ENCODE measurements around the gene ZBTB12. TPM values are rescaled to one million over a fixed set of nuclear protein-coding genes. Genes with fewer than 3 reads are reported as not detected.

Gene ZBTB12
- total and polyA plus RNA-seq, 4 donors = 2.8 to 7.3 (median 5.2) TPM

- H3K9me3 ChIP-seq (ENCODE audit: control insufficient read depth in 4 of 4, insufficient read depth in 3 of 4, low read length in 3 of 4) = no peaks in the 10 kb centered on the region
- no peak overlapping the region for H3K4me3 ChIP-seq
- no peak overlapping the region for H3K27ac ChIP-seq (ENCODE audit: low read depth in 1 of 2, low read length in 1 of 2)
- TF ChIP-seq CTCF (IDR thresholded peaks at IDR 0.05; ENCODE audit: control extremely low read depth, extremely low read depth) = no peak
- peaks cover 5 to 81% (median 45%) of the 10 kb centered on the region in 4 donors for H3K36me3 ChIP-seq (ENCODE audit: control insufficient read depth in 4 of 4, insufficient read depth in 4 of 4, low read length in 4 of 4)
- no peaks in the 10 kb centered on the region for H3K27me3 ChIP-seq (ENCODE audit: control insufficient read depth in 3 of 3, insufficient read depth in 3 of 3, low read length in 2 of 3)
- DNase-seq = no peak
- WGBS, 2 donors = 94 to 97% methylated on average over 22 of the region's 22 CpGs
- ATAC-seq (ENCODE audit: insufficient read depth, low FRiP score) = no peak
- H3K4me1 ChIP-seq (ENCODE audit: control insufficient read depth in 5 of 5, insufficient read depth in 5 of 5, low read length in 5 of 5) = no peaks in the 10 kb centered on the region
- no peak overlapping the region for H3K9ac ChIP-seq (ENCODE audit: insufficient read depth in 1 of 2, low read length in 2 of 2)
Measured at GRCh38 chr6:31884528-31885035, 17.3 kb downstream of the ZBTB12 start.

- no peak overlapping the region for H3K9ac ChIP-seq (ENCODE audit: insufficient read depth in 1 of 2, low read length in 2 of 2)
- DNase-seq = no peak
- H3K36me3 ChIP-seq (ENCODE audit: control insufficient read depth in 4 of 4, insufficient read depth in 4 of 4, low read length in 4 of 4) = peaks cover 5 to 75% (median 38%) of the 10 kb centered on the region in 4 donors
- ATAC-seq (ENCODE audit: insufficient read depth, low FRiP score) = no peak
- no peaks in the 10 kb centered on the region for H3K27me3 ChIP-seq (ENCODE audit: control insufficient read depth in 3 of 3, insufficient read depth in 3 of 3, low read length in 2 of 3)
- TF ChIP-seq CTCF (IDR thresholded peaks at IDR 0.05; ENCODE audit: control extremely low read depth, extremely low read depth) = no peak
- no peaks in the 10 kb centered on the region for H3K9me3 ChIP-seq (ENCODE audit: control insufficient read depth in 4 of 4, insufficient read depth in 3 of 4, low read length in 3 of 4)
- 94 to 97% methylated on average over 12 of the region's 12 CpGs for WGBS, 2 donors
- H3K27ac ChIP-seq (ENCODE audit: low read depth in 1 of 2, low read length in 1 of 2) = no peak overlapping the region
- H3K4me1 ChIP-seq (ENCODE audit: control insufficient read depth in 5 of 5, insufficient read depth in 5 of 5, low read length in 5 of 5) = no peaks in the 10 kb centered on the region
- no peak overlapping the region for H3K4me3 ChIP-seq
Measured at GRCh38 chr6:31883676-31884075, 18.2 kb downstream of the ZBTB12 start.

GRCh38 chr6:31882344-31882743, 19.5 kb downstream of the ZBTB12 start:
- no peak for ATAC-seq (ENCODE audit: insufficient read depth, low FRiP score)

More at GRCh38 chr6:31882344-31882743, 19.5 kb downstream of the ZBTB12 start:
- Histone ChIP-seq H3K27ac (ENCODE audit: low read depth in 1 of 2, low read length in 1 of 2) (no peak overlapping the region), H3K4me3 (no peak overlapping the region), H3K9me3 (ENCODE audit: control insufficient read depth in 4 of 4, insufficient read depth in 3 of 4, low read length in 3 of 4) (no peaks in the 10 kb centered on the region), H3K36me3 (ENCODE audit: control insufficient read depth in 4 of 4, insufficient read depth in 4 of 4, low read length in 4 of 4) (peaks cover 5 to 63% (median 30%) of the 10 kb centered on the region in 4 donors), H3K27me3 (ENCODE audit: control insufficient read depth in 3 of 3, insufficient read depth in 3 of 3, low read length in 2 of 3) (no peaks in the 10 kb centered on the region), H3K9ac (ENCODE audit: insufficient read depth in 1 of 2, low read length in 2 of 2) (no peak overlapping the region), H3K4me1 (ENCODE audit: control insufficient read depth in 5 of 5, insufficient read depth in 5 of 5, low read length in 5 of 5) (peaks cover 0 to under 1% (median 0%) of the 10 kb centered on the region in 5 donors)
- DNase-seq = no peak
- no peak for TF ChIP-seq CTCF (IDR thresholded peaks at IDR 0.05; ENCODE audit: control extremely low read depth, extremely low read depth)
- 81 to 91% methylated on average over 6 of the region's 6 CpGs for WGBS, 2 donors

Measured in lung (tissue), 12 donors.